ENCODE results near the gene KREMEN2. TPM values are rescaled to one million over a fixed set of nuclear protein-coding genes. Genes with fewer than 3 reads are reported as not detected.
A peak's percentile ranks its signal among the peaks of the same experiment; 100 is the strongest.

KREMEN2 gene
- total and polyA plus RNA-seq, 2 of the 13 experiments (the other 11 are each of a cell fraction or from before 2014, with no cell fraction given) = 0.48 to 1.2 TPM

- CTCF ChIA-PET (ENCODE audit: low intra/inter-chr PET ratio, low total read pairs) = no interaction called here
Measured at GRCh38 chr16:2950773-2951172, 13.3 kb upstream of the KREMEN2 start.

GRCh38 chr16:2952679-2953078, 11.4 kb upstream of the KREMEN2 start:
- WGBS (ENCODE audit: low lambda C conversion rate) = 28% methylated on average over 8 of the region's 11 CpGs
- CTCF ChIA-PET (ENCODE audit: low intra/inter-chr PET ratio, low total read pairs) = no interaction called here
- no peaks in the 10 kb centered on the region for H3K9me3 ChIP-seq (ENCODE audit: low read length)
- FAIRE-seq (no peak), ATAC-seq (no peak), DNase-seq (ENCODE audit: low spot score) (no peak)
- H3K4me3 ChIP-seq (replicated peaks in 1 of 3; ENCODE audit: insufficient read depth in 1 of 3, low read depth in 2 of 3, low read length in 3 of 3) = no peak overlapping the region
- POLR2A ChIA-PET = no interaction called here
- no TSS peak for BruUV-seq (replicated peaks)
- H3K9ac ChIP-seq (ENCODE audit: insufficient read depth, low read depth, low read length) = no peak overlapping the region
- H3K36me3 ChIP-seq (replicated peaks in 1 of 2; ENCODE audit: control insufficient read depth in 1 of 2, insufficient read depth in 2 of 2, low read length in 2 of 2) = no peaks in the 10 kb centered on the region
- H3K4me1 ChIP-seq (ENCODE audit: insufficient read depth, low read length) = peaks cover 7% of the 10 kb centered on the region; the same call in 1 of the 2 replicates
- no peak overlapping the region for H3K4me2 ChIP-seq (ENCODE audit: low read depth, low read length)
- no peaks in the 10 kb centered on the region for H4K20me1 ChIP-seq (ENCODE audit: insufficient read depth, low read length)
- in situ Hi-C loops (cut with HindIII; ENCODE audit: extremely low pct_ligation_motif_present, low pct_unique_long_range_greater_than_20kb) (no loop called here), intact Hi-C loops (cut with micrococcal nuclease; ENCODE audit: unreplicated experiment) (no loop called here)
- H3K79me2 ChIP-seq (ENCODE audit: insufficient read depth, low read length) = no peaks in the 10 kb centered on the region
- H3K27ac ChIP-seq (ENCODE audit: extremely low read length, insufficient read depth, low read length) = no peak overlapping the region
- H3K27me3 ChIP-seq (ENCODE audit: control insufficient read depth in 1 of 2, insufficient read depth in 2 of 2, low read length in 2 of 2) = peaks cover 6 to 37% of the 10 kb centered on the region in 2 experiments
- no peak overlapping the region for H2AFZ ChIP-seq (ENCODE audit: low read length)
- TF ChIP-seq ZSCAN30 (CRISPR knock-in tag; IDR thresholded peaks at IDR 0.05) (no peak), ZBTB37 (CRISPR knock-in tag; IDR thresholded peaks at IDR 0.05) (no peak), FIP1L1 (IDR thresholded peaks at IDR 0.05; ENCODE audit: borderline replicate concordance, insufficient read depth, low read depth, low read length) (no peak), RBAK (CRISPR knock-in tag; IDR thresholded peaks at IDR 0.05) (no peak), ZNF556 (CRISPR knock-in tag; IDR thresholded peaks at IDR 0.05; ENCODE audit: borderline replicate concordance) (no peak), DNMT3B (CRISPR knock-in tag; conservative IDR thresholded peaks at IDR 0.05) (no peak), ZBTB43 (CRISPR knock-in tag; conservative IDR thresholded peaks at IDR 0.05) (no peak), EP300 (IDR thresholded peaks at IDR 0.05; ENCODE audit: low read depth in 2 of 2, low read length in 2 of 2) (no peak), EP300 (CRISPR knock-in tag; IDR thresholded peaks at IDR 0.05; ENCODE audit: borderline replicate concordance) (no peak)

More at GRCh38 chr16:2950773-2951172, 13.3 kb upstream of the KREMEN2 start:
- Histone ChIP-seq H3K27me3 (ENCODE audit: control insufficient read depth in 1 of 2, insufficient read depth in 2 of 2, low read length in 2 of 2) (peaks cover 6 to 29% of the 10 kb centered on the region in 2 experiments), H3K36me3 (replicated peaks in 1 of 2; ENCODE audit: control insufficient read depth in 1 of 2, insufficient read depth in 2 of 2, low read length in 2 of 2) (no peaks in the 10 kb centered on the region), H3K4me3 (replicated peaks in 1 of 3; ENCODE audit: insufficient read depth in 1 of 3, low read depth in 2 of 3, low read length in 3 of 3) (no peak overlapping the region), H3K9me3 (ENCODE audit: low read length) (no peaks in the 10 kb centered on the region), H3K4me1 (ENCODE audit: insufficient read depth, low read length) (peaks cover 2% of the 10 kb centered on the region; the same call in 1 of the 2 replicates), H4K20me1 (ENCODE audit: insufficient read depth, low read length) (no peaks in the 10 kb centered on the region), H3K9ac (ENCODE audit: insufficient read depth, low read depth, low read length) (no peak overlapping the region), H3K27ac (ENCODE audit: extremely low read length, insufficient read depth, low read length) (no peak overlapping the region), H3K4me2 (ENCODE audit: low read depth, low read length) (no peak overlapping the region), H3K79me2 (ENCODE audit: insufficient read depth, low read length) (no peaks in the 10 kb centered on the region), H2AFZ (ENCODE audit: low read length) (no peak overlapping the region)
- DNase-seq (ENCODE audit: low spot score) = no peak
- 81% methylated on average over 11 of the region's 16 CpGs for WGBS (ENCODE audit: low lambda C conversion rate)
- TF ChIP-seq TCF12 (IDR thresholded peaks at IDR 0.05) (no peak), TCF12 (CRISPR knock-in tag; IDR thresholded peaks at IDR 0.05) (no peak), ZFP82 (CRISPR knock-in tag; IDR thresholded peaks at IDR 0.05; ENCODE audit: borderline replicate concordance) (no peak), CTCF (CRISPR knock-in tag; IDR thresholded peaks at IDR 0.05) (0 out of 2 replicates have a peak, but pooled peaks have one; percentile 4)
- no TSS peak for BruUV-seq (replicated peaks)
- ATAC-seq = peak; percentile 46; the same call in 2 of the 3 replicates
- intact Hi-C loops (cut with micrococcal nuclease; ENCODE audit: unreplicated experiment) (no loop called here), in situ Hi-C loops (cut with HindIII; ENCODE audit: extremely low pct_ligation_motif_present, low pct_unique_long_range_greater_than_20kb) (no loop called here)
- no peak for FAIRE-seq
- POLR2A ChIA-PET = no interaction called here

Measured in HepG2 (cell line).